D721Med (cell line): ENCODE measurements around the gene TAC3.
"Not testable (repeated sequence)": the region's sequence is repeated elsewhere in the genome, so short reads cannot be mapped to it uniquely, and the experiment has no call there.

Experiments
- DNase-seq: peaks from one replicate; pipeline ENCODE4 v3.0.0; 2011; ENCODE audit warnings: low spot score; ENCODE audit not compliant: insufficient read length
- FAIRE-seq: peaks from 2 replicates; lab custom pipeline; 2011; peaks lifted over from hg19 to GRCh38; lab: Jason Lieb, UNC
- TF ChIP-seq, protein P1 (sequence below): IDR thresholded peaks from 2 replicates; pipeline ENCODE4 v1.5.1; 2012; ENCODE audit warnings: mild to moderate bottlenecking, control low read depth; ENCODE audit not compliant: insufficient read depth; ENCODE audit errors: missing control alignments

The TAC3 gene

DNA sequence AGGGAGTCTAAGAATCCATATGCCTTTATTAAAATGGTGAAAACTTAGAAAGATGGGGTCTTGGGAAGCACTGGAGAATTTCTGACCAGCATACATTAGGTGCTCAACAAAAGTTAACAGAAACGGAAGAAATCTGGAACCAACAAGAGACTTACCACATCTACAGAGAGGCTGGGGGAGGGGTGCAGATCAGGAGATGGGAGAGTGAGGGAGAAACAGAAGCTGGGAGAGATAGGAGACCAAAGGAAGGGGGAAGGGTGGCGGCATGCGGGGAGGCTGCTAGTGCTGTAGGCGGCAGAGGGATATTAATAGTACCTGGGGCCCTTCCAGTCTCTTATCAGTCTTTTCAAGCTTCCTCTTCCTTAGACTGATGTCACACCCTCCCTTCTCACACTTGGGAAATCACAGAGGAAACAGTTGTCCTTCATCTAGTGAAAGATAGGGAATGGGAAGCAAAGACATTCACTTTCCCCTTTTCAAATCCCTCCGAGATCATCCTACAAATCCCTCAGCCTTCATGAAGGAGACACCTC, 28.1 kb downstream of the TAC3 start:
- TF ChIP-seq, protein P1, sequence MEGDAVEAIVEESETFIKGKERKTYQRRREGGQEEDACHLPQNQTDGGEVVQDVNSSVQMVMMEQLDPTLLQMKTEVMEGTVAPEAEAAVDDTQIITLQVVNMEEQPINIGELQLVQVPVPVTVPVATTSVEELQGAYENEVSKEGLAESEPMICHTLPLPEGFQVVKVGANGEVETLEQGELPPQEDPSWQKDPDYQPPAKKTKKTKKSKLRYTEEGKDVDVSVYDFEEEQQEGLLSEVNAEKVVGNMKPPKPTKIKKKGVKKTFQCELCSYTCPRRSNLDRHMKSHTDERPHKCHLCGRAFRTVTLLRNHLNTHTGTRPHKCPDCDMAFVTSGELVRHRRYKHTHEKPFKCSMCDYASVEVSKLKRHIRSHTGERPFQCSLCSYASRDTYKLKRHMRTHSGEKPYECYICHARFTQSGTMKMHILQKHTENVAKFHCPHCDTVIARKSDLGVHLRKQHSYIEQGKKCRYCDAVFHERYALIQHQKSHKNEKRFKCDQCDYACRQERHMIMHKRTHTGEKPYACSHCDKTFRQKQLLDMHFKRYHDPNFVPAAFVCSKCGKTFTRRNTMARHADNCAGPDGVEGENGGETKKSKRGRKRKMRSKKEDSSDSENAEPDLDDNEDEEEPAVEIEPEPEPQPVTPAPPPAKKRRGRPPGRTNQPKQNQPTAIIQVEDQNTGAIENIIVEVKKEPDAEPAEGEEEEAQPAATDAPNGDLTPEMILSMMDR = no peak
- FAIRE-seq (no peak), DNase-seq (no peak)

DNA sequence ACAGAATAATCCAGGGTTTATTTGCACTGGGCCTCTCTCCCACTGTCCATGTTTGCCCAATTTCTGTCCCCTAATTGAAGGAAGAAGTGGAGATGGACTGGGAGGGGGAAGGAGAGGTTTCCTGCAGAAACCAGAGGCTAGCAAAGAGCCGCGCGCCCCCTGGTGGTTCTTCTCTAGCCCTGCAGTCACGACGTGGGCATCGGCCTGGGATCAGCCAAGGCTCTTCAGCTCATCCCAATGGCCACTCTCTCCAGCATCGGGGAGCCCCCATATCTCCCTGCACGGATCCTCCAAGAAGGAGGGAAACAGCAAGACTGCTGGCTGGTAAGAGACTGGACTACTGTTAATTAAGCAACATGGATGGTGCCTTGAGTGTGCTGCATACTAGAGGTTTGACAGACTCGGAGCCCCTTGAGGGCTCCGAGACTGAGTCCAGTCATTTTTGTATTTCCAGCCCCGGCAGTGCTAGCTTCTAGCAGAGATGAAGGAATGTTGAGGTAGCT, 28.7 kb downstream of the TAC3 start:
- peak; percentile 49 for DNase-seq
- TF ChIP-seq, protein P1 = peak; percentile 94
- no peak for FAIRE-seq

DNA sequence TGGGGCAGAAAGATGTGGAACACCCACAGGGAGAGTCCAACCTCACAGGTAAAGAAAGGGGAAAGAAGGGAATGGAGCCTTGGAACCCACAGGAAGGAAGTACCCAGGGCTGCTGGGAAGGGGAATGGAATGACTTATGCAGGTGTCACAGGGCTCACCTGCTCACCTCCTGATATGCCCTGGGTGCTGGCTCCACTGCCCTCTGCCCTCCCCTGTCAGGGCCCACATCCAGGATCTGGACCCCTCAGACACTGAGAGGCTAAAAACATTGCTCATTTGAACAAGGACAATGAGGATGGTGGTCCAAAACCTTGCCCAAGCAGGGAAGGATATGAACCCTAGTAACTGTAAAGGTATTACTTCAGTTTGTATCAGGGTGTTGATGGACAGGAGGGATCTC, 29.3 kb downstream of the TAC3 start:
- TF ChIP-seq, protein P1 = no peak
- no peak for FAIRE-seq
- no peak for DNase-seq

DNA sequence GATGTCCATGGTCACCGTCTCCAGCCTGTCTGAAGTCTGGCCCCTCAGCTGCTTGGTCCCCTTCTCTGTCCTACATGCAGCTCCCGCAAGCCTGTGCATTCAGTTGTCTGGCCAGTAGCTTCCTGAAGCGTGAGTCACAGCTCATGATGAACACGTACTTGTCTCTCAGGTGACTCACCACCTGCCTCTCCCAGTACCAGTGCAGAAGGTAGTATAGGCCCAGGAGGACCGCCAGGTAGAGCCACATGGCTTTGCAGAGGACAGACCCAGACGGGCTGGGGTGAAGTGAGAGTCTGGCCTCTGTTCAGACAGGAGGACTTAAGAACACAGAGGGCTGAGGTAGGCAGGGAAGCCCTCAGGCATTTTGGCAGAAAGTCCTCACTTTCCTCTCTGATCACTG, 30.6 kb downstream of the TAC3 start:
- not testable (repeated sequence) for FAIRE-seq, DNase-seq

DNA sequence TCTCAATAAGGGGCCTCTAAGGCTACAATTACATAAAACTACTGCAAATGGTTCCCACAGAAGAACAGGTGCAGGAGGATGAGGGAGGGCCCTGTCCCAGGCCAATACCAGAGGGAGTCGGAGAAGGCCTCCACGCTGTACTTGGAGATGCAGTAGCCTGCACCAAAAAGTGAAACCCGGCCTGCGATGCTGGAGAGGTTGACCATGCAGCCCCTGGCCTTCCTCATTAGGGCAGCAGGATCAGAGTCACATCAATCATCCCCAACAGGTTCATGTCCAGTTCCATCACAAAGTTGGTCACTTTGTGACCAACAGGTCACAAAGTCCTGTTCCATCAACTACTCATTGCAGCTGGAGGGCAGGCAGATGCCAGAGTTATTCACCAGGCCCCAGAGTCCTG, 32.9 kb downstream of the TAC3 start:
- DNase-seq (no peak), FAIRE-seq (no peak)
- TF ChIP-seq, protein P1 = no peak

DNA sequence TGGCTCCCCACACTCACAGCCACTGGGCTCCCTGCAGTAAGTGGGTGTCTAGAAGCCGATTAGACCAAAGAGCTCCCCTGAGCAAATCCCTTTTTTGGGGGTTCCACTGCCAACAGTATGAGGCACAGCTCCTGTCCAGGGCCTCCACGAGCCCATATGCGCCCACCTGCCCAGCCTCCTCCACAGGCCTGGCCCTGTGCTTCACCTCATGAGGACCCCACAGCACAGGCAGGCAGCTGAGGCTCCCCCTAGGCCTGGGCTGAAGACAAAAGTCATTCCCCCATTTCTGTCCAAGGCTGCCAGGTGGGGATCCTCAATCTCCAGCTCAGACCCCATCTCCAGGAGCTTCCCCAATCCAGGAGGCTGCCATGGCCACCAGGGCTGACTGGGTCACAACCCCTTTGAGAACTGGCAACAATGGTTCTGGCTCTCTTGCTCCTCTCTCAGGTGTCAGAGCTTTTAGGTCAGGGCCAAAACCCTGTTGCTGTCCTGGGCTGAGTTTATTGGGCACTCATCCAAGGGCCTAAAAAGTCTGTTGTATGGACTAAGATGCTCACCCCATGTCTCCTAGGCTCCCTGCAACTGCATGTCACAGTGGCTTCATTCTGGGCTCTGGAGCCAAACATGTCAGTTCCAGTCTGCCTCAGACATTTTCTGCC, 33.6 kb downstream of the TAC3 start:
- not testable (repeated sequence) for DNase-seq, FAIRE-seq

DNA sequence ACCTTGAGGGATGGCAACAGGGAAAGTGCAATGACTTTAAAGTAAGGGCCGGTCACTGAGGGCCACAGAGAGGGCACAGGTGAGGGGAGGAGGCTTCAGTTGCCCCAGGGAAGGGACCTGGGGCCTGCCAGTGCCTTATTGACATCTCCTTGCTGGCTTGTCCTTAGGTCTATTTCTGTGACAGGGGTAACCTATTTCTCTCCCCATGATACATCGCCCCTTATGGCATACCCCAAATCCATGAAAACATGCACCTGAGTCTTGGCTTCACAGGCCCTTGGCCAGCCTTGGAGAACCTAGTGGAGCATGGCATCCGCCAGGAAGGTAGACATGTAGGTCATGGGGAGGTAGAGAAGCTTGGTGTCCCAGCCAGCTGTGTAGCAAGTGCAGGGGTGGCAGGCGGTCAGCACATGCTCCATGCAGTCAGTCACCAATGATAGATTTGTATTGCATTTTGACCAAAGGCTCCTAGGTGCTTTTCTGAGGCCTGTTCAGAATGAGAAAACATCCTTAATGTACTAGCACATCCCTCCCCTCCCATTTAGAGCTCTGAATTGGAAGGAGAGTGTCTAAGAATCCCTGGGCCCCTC, 35.3 kb downstream of the TAC3 start:
- no peak for DNase-seq

More for the DNA sequence above, 35.3 kb downstream of the TAC3 start:
- TF ChIP-seq, protein P1 = no peak
- no peak for FAIRE-seq
